BLaER1 (cell line): ENCODE measurements around the gene MRM2.

Experiments
- H3K27ac ChIP-seq: shearing (Covaris generic); formaldehyde crosslinking; 2 replicates; pipeline ENCODE4 v1.8.1; 2022
- H3K27me3 ChIP-seq: shearing (Covaris generic); formaldehyde crosslinking; 2 replicates; pipeline ENCODE4 v1.8.1; 2022
- H3K36me3 ChIP-seq: shearing (Covaris generic); formaldehyde crosslinking; 2 replicates; pipeline ENCODE4 v1.8.1; 2022
- H3K4me1 ChIP-seq: shearing (Covaris generic); formaldehyde crosslinking; 2 replicates; pipeline ENCODE4 v1.8.1; 2022
- H3K4me2 ChIP-seq: shearing (Covaris generic); formaldehyde crosslinking; 2 replicates; pipeline ENCODE4 v1.8.1; 2022
- H3K4me3 ChIP-seq: shearing (Covaris generic); formaldehyde crosslinking; 2 replicates; pipeline ENCODE4 v1.8.1; 2022
- H3K9ac ChIP-seq: shearing (Covaris generic); formaldehyde crosslinking; 2 replicates; pipeline ENCODE4 v1.8.1; 2022
- H3K9me3 ChIP-seq: shearing (Covaris generic); formaldehyde crosslinking; 2 replicates; pipeline ENCODE4 v1.8.1; 2022
- H4K20me1 ChIP-seq: shearing (Covaris generic); formaldehyde crosslinking; 2 replicates; pipeline ENCODE4 v1.8.1; 2022
- Cebpa-rat ChIP-seq: shearing (Covaris generic); IDR thresholded peaks from 2 replicates; pipeline ENCODE4 v1.8.1; 2022

Gene MRM2

GRCh38 chr7:2210551-2211258, 31.3 kb downstream of the MRM2 start:
- Histone ChIP-seq H3K27me3 (no peaks in the 10 kb centered on the region), H3K4me3 (no peak overlapping the region), H4K20me1 (peaks cover 50% of the 10 kb centered on the region; the same call in 1 of the 2 replicates), H3K36me3 (peaks cover 90% of the 10 kb centered on the region), H3K9me3 (no peaks in the 10 kb centered on the region), H3K4me1 (peaks cover 33% of the 10 kb centered on the region), H3K9ac (0 out of 2 replicates have a peak overlapping the region, but pooled peaks have one; percentile 31), H3K4me2 (no peak overlapping the region), H3K27ac (no peak overlapping the region)
- TF ChIP-seq Cebpa-rat, result no peak

- H3K4me1 ChIP-seq, result peaks cover 33% of the 10 kb centered on the region
- no peaks in the 10 kb centered on the region for H3K9me3 ChIP-seq
- H3K27me3 ChIP-seq, result no peaks in the 10 kb centered on the region
- peaks cover 90% of the 10 kb centered on the region for H3K36me3 ChIP-seq
- peaks cover 50% of the 10 kb centered on the region; the same call in 1 of the 2 replicates for H4K20me1 ChIP-seq
- peak overlapping the region; percentile 71 for H3K4me2 ChIP-seq
- TF ChIP-seq Cebpa-rat, result no peak
- peak overlapping the region; percentile 33 for H3K9ac ChIP-seq
- no peak overlapping the region for H3K4me3 ChIP-seq
- H3K27ac ChIP-seq, result 0 out of 2 replicates have a peak overlapping the region, but pooled peaks have one; percentile 51
These were observed 32.1 kb downstream of the MRM2 start for GRCh38 chr7:2209961-2210323.

GRCh38 chr7:2209146-2209960, 32.7 kb downstream of the MRM2 start:
- Histone ChIP-seq H3K27me3 (no peaks in the 10 kb centered on the region), H3K4me3 (no peak overlapping the region), H3K27ac (peak overlapping the region; percentile 51; the same call in 1 of the 2 replicates), H3K4me1 (peaks cover 39% of the 10 kb centered on the region), H3K36me3 (peaks cover 90% of the 10 kb centered on the region), H3K4me2 (peak overlapping the region; percentile 71), H4K20me1 (peaks cover 54% of the 10 kb centered on the region; the same call in 1 of the 2 replicates), H3K9me3 (no peaks in the 10 kb centered on the region), H3K9ac (peak overlapping the region; percentile 33)
- TF ChIP-seq Cebpa-rat, result no peak

GRCh38 chr7:2208712-2209111, 33.3 kb downstream of the MRM2 start:
- Histone ChIP-seq H3K36me3 (peaks cover 87% of the 10 kb centered on the region), H3K4me1 (peaks cover 45% of the 10 kb centered on the region), H3K9ac (peak overlapping the region; percentile 33; the same call in 1 of the 2 replicates), H3K4me2 (peak overlapping the region; percentile 71), H3K27me3 (no peaks in the 10 kb centered on the region), H4K20me1 (peaks cover 54% of the 10 kb centered on the region; the same call in 1 of the 2 replicates), H3K4me3 (no peak overlapping the region), H3K27ac (peak overlapping the region; percentile 51; the same call in 1 of the 2 replicates), H3K9me3 (no peaks in the 10 kb centered on the region)
- TF ChIP-seq Cebpa-rat, result no peak

- no peak for TF ChIP-seq Cebpa-rat
- H3K9me3 ChIP-seq, result no peaks in the 10 kb centered on the region
- no peak overlapping the region for H3K4me3 ChIP-seq
- peaks cover 71% of the 10 kb centered on the region for H3K36me3 ChIP-seq
- H4K20me1 ChIP-seq, result peaks cover 46% of the 10 kb centered on the region; the same call in 1 of the 2 replicates
- no peak overlapping the region; the same call in 1 of the 2 replicates for H3K27ac ChIP-seq
- no peak overlapping the region for H3K4me2 ChIP-seq
- no peaks in the 10 kb centered on the region for H3K27me3 ChIP-seq
- H3K4me1 ChIP-seq, result peaks cover 80% of the 10 kb centered on the region
- H3K9ac ChIP-seq, result no peak overlapping the region
These were observed 36.8 kb downstream of the MRM2 start for GRCh38 chr7:2205036-2205780.

GRCh38 chr7:2204446-2204845, 37.6 kb downstream of the MRM2 start:
- H3K27ac ChIP-seq, result no peak overlapping the region
- H3K36me3 ChIP-seq, result peaks cover 76% of the 10 kb centered on the region
- H3K4me3 ChIP-seq, result no peak overlapping the region
- no peak for TF ChIP-seq Cebpa-rat
- no peaks in the 10 kb centered on the region for H3K9me3 ChIP-seq
- H3K4me1 ChIP-seq, result peaks cover 80% of the 10 kb centered on the region
- peaks cover 39% of the 10 kb centered on the region; the same call in 1 of the 2 replicates for H4K20me1 ChIP-seq
- peak overlapping the region; percentile 86 for H3K4me2 ChIP-seq
- no peak overlapping the region for H3K9ac ChIP-seq
- no peaks in the 10 kb centered on the region for H3K27me3 ChIP-seq

- Histone ChIP-seq H3K9ac (peak overlapping the region; percentile 55; the same call in 1 of the 2 replicates), H3K4me1 (peaks cover 80% of the 10 kb centered on the region), H3K27ac (peak overlapping the region; percentile 67), H4K20me1 (peaks cover 34% of the 10 kb centered on the region; the same call in 1 of the 2 replicates), H3K9me3 (no peaks in the 10 kb centered on the region), H3K27me3 (no peaks in the 10 kb centered on the region), H3K4me3 (no peak overlapping the region), H3K36me3 (peaks cover 80% of the 10 kb centered on the region), H3K4me2 (peak overlapping the region; percentile 86)
- TF ChIP-seq Cebpa-rat, result no peak
These were observed 38.2 kb downstream of the MRM2 start for GRCh38 chr7:2203766-2204300.

GRCh38 chr7:2202901-2203765, 38.9 kb downstream of the MRM2 start:
- no peak overlapping the region for H3K4me3 ChIP-seq
- H3K36me3 ChIP-seq, result peaks cover 80% of the 10 kb centered on the region
- H3K4me2 ChIP-seq, result peak overlapping the region; percentile 86
- H4K20me1 ChIP-seq, result peaks cover 27% of the 10 kb centered on the region; the same call in 1 of the 2 replicates
- no peak for TF ChIP-seq Cebpa-rat
- H3K27ac ChIP-seq, result peak overlapping the region; percentile 67
- no peaks in the 10 kb centered on the region for H3K27me3 ChIP-seq
- H3K4me1 ChIP-seq, result peaks cover 80% of the 10 kb centered on the region
- peak overlapping the region; percentile 55; the same call in 1 of the 2 replicates for H3K9ac ChIP-seq
- no peaks in the 10 kb centered on the region for H3K9me3 ChIP-seq
